ENCODE results near the gene BMP6. TPM values are rescaled to one million over a fixed set of nuclear protein-coding genes. Genes with fewer than 3 reads are reported as not detected.

Gene BMP6
- total RNA-seq, 1 donor from 2014 or later, result not detected

DNA sequence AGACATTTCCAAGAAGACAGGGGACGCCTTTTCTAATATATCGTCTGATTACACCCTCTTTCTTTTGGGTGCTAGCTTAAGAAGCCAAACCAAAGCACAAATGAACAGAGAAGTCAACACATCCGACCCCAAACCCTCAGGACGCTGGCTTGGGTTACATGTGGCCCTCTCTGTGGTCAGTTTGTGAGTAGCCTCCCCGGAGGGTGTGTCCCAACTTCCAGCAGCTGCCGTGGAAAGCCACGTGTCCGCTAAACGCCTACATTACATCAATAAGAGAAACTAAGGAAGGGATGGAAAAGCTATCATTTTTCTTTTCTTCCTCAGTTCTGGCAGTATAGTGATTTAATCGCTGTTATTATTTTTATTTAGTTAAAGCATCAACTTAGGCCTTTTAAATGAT is 487 bp upstream of the BMP6 start:
- Mint-ChIP-seq H3K27ac (ENCODE audit: unreplicated experiment) (no peak overlapping the region), H3K9me3 (ENCODE audit: unreplicated experiment) (no peaks in the 10 kb centered on the region), H3K4me3 (ENCODE audit: unreplicated experiment) (peak overlapping the region; percentile 82), H3K36me3 (ENCODE audit: unreplicated experiment) (no peaks in the 10 kb centered on the region), H3K4me1 (ENCODE audit: unreplicated experiment) (peaks cover 21% of the 10 kb centered on the region), H3K27me3 (ENCODE audit: unreplicated experiment) (peaks cover 70% of the 10 kb centered on the region)
- TF ChIP-seq, protein P1, sequence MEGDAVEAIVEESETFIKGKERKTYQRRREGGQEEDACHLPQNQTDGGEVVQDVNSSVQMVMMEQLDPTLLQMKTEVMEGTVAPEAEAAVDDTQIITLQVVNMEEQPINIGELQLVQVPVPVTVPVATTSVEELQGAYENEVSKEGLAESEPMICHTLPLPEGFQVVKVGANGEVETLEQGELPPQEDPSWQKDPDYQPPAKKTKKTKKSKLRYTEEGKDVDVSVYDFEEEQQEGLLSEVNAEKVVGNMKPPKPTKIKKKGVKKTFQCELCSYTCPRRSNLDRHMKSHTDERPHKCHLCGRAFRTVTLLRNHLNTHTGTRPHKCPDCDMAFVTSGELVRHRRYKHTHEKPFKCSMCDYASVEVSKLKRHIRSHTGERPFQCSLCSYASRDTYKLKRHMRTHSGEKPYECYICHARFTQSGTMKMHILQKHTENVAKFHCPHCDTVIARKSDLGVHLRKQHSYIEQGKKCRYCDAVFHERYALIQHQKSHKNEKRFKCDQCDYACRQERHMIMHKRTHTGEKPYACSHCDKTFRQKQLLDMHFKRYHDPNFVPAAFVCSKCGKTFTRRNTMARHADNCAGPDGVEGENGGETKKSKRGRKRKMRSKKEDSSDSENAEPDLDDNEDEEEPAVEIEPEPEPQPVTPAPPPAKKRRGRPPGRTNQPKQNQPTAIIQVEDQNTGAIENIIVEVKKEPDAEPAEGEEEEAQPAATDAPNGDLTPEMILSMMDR (IDR thresholded peaks at IDR 0.05), result no peak
- DNase-seq (ENCODE audit: extremely low spot score, unreplicated experiment), result no peak

DNA sequence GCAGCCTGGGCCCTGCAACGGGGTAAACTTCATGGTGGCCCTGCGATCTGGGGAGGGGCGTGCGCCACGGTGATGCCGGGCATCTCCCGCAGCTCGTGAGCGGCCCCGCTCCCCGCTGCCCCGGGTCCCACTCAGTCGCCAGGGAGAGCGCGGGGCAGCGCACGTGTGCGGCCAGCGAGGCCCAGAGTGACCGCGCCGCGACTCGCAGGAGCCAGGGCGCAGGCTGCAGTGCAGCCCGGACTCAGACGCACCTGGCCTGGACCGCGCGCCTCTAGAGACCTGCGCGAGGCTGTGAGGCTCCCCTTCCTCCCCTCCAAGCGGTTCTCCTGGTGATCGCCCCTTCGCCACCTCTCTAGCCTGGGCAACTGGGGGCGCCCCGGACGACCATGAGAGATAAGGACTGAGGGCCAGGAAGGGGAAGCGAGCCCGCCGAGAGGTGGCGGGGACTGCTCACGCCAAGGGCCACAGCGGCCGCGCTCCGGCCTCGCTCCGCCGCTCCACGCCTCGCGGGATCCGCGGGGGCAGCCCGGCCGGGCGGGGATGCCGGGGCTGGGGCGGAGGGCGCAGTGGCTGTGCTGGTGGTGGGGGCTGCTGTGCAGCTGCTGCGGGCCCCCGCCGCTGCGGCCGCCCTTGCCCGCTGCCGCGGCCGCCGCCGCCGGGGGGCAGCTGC is 652 bp downstream of the BMP6 start:
- DNase-seq (ENCODE audit: extremely low spot score, unreplicated experiment), result no peak
- Mint-ChIP-seq H3K9me3 (ENCODE audit: unreplicated experiment) (no peaks in the 10 kb centered on the region), H3K27ac (ENCODE audit: unreplicated experiment) (no peak overlapping the region), H3K27me3 (ENCODE audit: unreplicated experiment) (peaks cover 66% of the 10 kb centered on the region), H3K4me3 (ENCODE audit: unreplicated experiment) (peak overlapping the region; percentile 82), H3K36me3 (ENCODE audit: unreplicated experiment) (no peaks in the 10 kb centered on the region), H3K4me1 (ENCODE audit: unreplicated experiment) (peaks cover 25% of the 10 kb centered on the region)
- TF ChIP-seq, protein P1 (IDR thresholded peaks at IDR 0.05), result no peak

DNA sequence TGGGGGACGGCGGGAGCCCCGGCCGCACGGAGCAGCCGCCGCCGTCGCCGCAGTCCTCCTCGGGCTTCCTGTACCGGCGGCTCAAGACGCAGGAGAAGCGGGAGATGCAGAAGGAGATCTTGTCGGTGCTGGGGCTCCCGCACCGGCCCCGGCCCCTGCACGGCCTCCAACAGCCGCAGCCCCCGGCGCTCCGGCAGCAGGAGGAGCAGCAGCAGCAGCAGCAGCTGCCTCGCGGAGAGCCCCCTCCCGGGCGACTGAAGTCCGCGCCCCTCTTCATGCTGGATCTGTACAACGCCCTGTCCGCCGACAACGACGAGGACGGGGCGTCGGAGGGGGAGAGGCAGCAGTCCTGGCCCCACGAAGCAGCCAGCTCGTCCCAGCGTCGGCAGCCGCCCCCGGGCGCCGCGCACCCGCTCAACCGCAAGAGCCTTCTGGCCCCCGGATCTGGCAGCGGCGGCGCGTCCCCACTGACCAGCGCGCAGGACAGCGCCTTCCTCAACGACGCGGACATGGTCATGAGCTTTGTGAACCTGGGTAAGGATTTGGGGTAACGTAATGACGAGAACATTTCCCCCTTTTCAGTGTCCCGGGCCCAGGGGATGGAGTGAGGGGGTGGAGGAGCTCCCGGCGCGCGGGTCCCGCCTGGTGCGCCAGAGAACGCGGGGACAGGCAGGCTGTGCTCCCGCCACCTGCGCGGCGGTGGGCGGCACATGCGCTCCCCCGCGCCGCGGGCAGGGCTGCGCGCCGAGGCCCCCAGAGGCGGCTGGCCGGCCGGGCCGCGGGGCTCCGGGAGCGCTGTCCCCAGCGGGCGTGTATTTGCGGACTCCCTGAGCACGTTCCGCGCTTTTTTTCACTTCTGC is 1.4 kb downstream of the BMP6 start:
- TF ChIP-seq, protein P1 (IDR thresholded peaks at IDR 0.05), result no peak
- H3K4me3 Mint-ChIP-seq (ENCODE audit: unreplicated experiment), result peak overlapping the region; percentile 69
- no peaks in the 10 kb centered on the region for H3K9me3 Mint-ChIP-seq (ENCODE audit: unreplicated experiment)
- H3K27me3 Mint-ChIP-seq (ENCODE audit: unreplicated experiment), result peaks cover 65% of the 10 kb centered on the region
- DNase-seq (ENCODE audit: extremely low spot score, unreplicated experiment), result no peak
- H3K36me3 Mint-ChIP-seq (ENCODE audit: unreplicated experiment), result no peaks in the 10 kb centered on the region
- peaks cover 25% of the 10 kb centered on the region for H3K4me1 Mint-ChIP-seq (ENCODE audit: unreplicated experiment)
- no peak overlapping the region for H3K27ac Mint-ChIP-seq (ENCODE audit: unreplicated experiment)

DNA sequence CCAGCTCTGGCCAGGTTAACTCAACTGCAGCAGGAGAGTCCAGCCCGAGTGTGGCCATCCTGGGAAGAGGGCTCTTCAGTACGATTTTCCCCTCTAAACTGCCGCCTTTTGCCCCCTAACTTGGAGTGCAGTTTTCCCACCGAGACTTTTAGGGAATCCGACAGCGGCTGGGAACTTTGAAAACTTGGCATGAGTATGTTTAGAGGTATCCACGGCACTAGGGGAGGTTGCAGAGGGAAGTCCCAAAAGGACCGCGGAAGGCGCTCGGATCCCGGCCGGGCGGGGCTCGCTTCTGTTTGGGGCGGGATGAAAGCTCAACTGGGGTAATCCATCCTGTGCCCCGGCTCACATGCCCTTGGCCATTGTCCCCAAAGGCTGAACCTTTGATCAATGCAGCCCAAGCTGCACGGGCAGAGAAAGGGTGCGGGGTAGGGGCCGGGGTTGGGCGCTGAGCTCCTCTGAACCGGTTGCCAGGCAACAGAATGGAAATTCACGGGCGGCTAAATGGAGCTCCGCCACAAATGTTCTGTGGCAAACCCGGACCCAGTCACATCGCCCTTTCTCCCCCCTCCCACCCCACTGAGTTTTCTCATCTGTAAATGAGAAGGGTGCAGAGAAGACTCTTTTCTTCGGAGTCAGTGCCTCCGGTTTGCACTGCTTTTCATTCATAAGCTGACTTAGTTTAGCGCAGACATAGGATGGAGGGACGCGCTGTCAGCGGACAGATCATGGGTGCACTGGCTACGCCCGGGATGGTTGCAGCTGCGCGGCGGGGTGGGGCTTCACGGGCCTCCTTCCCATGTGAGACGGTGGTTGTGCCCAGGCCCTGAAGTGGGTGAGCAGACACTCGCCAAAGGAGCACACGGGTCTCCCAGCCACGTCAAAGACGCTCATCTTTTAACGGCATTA is 2.3 kb downstream of the BMP6 start:
- Mint-ChIP-seq H3K27me3 (ENCODE audit: unreplicated experiment) (peaks cover 68% of the 10 kb centered on the region), H3K4me3 (ENCODE audit: unreplicated experiment) (peak overlapping the region; percentile 67), H3K36me3 (ENCODE audit: unreplicated experiment) (no peaks in the 10 kb centered on the region), H3K27ac (ENCODE audit: unreplicated experiment) (no peak overlapping the region), H3K9me3 (ENCODE audit: unreplicated experiment) (no peaks in the 10 kb centered on the region), H3K4me1 (ENCODE audit: unreplicated experiment) (peaks cover 25% of the 10 kb centered on the region)
- TF ChIP-seq, protein P1 (IDR thresholded peaks at IDR 0.05), result no peak
- no peak for DNase-seq (ENCODE audit: extremely low spot score, unreplicated experiment)
